WTC11 (cell line): Measurements from ENCODE around the gene WDR5B.

Source experiments
- MXD4 ChIP-seq: fragments of 250-450 bp; sonication (Bioruptor Pico); IDR thresholded peaks from 2 replicates; pipeline ENCODE4 v1.8.0; 2021; ENCODE audit warnings: mild to moderate bottlenecking, moderate library complexity, borderline replicate concordance
- SP1 ChIP-seq: sonication (generic); formaldehyde crosslinking; conservative IDR thresholded peaks from 2 replicates; pipeline ENCODE4 v1.8.1; 2022; ENCODE audit warnings: missing genetic modification reagents
- TEAD4 ChIP-seq: sonication (generic); formaldehyde crosslinking; IDR thresholded peaks from 2 replicates; pipeline ENCODE4 v1.8.0; 2022; ENCODE audit warnings: mild to moderate bottlenecking, missing genetic modification reagents
- ZBTB21 ChIP-seq: sonication (generic); formaldehyde crosslinking; IDR thresholded peaks from 2 replicates; pipeline ENCODE4 v1.8.1; 2023; ENCODE audit warnings: mild to moderate bottlenecking, missing genetic modification reagents, borderline replicate concordance
- ZNF121 ChIP-seq: sonication (generic); formaldehyde crosslinking; IDR thresholded peaks from 2 replicates; pipeline ENCODE4 v1.8.0; 2023; ENCODE audit warnings: missing genetic modification reagents
- TF ChIP-seq, protein P1 (sequence below): fragments of 200-600 bp; IDR thresholded peaks from 2 replicates; pipeline ENCODE4 v1.8.0; 2022; ENCODE audit warnings: antibody characterized with exemption
- TF ChIP-seq, protein P2 (sequence below): sonication (generic); formaldehyde crosslinking; IDR thresholded peaks from 2 replicates; pipeline ENCODE4 v1.8.1; 2023; ENCODE audit warnings: mild to moderate bottlenecking, missing genetic modification reagents
- TF ChIP-seq, protein P3 (sequence below): sonication (generic); formaldehyde crosslinking; IDR thresholded peaks from 2 replicates; pipeline ENCODE4 v1.8.0; 2022; ENCODE audit warnings: mild to moderate bottlenecking, missing genetic modification reagents

DNA sequence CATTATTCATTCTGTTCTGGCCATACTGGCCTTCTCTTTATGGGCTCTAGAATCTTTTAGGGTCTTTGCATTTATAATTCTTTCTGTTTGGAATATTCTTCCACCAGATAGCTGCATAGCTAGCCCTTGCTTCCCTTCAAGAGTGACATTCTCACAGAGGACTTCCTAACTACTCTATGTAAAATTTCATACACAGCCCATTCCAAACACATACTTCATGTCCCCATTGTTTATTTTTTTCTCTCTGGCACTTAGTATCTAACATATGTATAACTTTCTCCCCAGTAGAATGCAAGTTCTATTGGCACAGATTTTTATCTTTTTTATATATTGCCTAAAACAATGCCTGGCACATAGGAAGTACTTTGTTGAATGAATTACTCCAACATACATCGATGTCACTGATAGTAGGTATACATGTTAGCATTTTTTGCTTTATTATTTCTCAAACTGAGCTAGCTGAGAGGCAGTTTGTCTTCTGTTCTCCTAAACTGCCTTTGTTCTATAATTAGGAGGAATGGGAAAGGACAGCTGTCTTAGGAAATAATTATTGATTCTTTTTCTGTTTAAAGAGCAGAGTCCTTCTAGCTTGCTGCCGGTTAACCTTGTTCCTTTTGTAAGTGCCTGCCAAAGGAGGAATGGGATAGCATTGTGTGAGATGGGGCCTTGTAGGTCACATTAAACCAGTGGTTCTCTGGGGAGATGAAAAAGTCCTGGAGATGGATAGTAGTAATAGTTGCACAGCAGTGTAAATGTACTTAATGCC lies 24.0 kb downstream of the WDR5B start:
- TF ChIP-seq, protein P1, sequence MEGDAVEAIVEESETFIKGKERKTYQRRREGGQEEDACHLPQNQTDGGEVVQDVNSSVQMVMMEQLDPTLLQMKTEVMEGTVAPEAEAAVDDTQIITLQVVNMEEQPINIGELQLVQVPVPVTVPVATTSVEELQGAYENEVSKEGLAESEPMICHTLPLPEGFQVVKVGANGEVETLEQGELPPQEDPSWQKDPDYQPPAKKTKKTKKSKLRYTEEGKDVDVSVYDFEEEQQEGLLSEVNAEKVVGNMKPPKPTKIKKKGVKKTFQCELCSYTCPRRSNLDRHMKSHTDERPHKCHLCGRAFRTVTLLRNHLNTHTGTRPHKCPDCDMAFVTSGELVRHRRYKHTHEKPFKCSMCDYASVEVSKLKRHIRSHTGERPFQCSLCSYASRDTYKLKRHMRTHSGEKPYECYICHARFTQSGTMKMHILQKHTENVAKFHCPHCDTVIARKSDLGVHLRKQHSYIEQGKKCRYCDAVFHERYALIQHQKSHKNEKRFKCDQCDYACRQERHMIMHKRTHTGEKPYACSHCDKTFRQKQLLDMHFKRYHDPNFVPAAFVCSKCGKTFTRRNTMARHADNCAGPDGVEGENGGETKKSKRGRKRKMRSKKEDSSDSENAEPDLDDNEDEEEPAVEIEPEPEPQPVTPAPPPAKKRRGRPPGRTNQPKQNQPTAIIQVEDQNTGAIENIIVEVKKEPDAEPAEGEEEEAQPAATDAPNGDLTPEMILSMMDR = no peak
- TF ChIP-seq, protein P2, sequence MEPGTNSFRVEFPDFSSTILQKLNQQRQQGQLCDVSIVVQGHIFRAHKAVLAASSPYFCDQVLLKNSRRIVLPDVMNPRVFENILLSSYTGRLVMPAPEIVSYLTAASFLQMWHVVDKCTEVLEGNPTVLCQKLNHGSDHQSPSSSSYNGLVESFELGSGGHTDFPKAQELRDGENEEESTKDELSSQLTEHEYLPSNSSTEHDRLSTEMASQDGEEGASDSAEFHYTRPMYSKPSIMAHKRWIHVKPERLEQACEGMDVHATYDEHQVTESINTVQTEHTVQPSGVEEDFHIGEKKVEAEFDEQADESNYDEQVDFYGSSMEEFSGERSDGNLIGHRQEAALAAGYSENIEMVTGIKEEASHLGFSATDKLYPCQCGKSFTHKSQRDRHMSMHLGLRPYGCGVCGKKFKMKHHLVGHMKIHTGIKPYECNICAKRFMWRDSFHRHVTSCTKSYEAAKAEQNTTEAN (CRISPR knock-in tag) = no peak
- TF ChIP-seq ZNF121 (CRISPR knock-in tag) = no peak
- TF ChIP-seq, protein P3, sequence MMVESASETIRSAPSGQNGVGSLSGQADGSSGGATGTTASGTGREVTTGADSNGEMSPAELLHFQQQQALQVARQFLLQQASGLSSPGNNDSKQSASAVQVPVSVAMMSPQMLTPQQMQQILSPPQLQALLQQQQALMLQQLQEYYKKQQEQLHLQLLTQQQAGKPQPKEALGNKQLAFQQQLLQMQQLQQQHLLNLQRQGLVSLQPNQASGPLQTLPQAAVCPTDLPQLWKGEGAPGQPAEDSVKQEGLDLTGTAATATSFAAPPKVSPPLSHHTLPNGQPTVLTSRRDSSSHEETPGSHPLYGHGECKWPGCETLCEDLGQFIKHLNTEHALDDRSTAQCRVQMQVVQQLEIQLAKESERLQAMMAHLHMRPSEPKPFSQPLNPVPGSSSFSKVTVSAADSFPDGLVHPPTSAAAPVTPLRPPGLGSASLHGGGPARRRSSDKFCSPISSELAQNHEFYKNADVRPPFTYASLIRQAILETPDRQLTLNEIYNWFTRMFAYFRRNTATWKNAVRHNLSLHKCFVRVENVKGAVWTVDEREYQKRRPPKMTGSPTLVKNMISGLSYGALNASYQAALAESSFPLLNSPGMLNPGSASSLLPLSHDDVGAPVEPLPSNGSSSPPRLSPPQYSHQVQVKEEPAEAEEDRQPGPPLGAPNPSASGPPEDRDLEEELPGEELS (CRISPR knock-in tag) = no peak
- no peak for TF ChIP-seq ZBTB21 (CRISPR knock-in tag)
- no peak for TF ChIP-seq MXD4
- TF ChIP-seq SP1 (CRISPR knock-in tag) = no peak
- TF ChIP-seq TEAD4 (CRISPR knock-in tag) = no peak
